HUES6 (cell line): ENCODE results near the gene GABRB2.

Source experiments
- H3K27ac ChIP-seq: 2 replicates; pipeline ENCODE4 v1.7.0; 2013; ENCODE audit warnings: low read depth, mild to moderate bottlenecking, low read length, inconsistent platforms
- H3K27me3 ChIP-seq: 2 replicates; pipeline ENCODE4 v1.6.1; 2013; ENCODE audit warnings: low read length; ENCODE audit not compliant: control insufficient read depth, insufficient read depth
- H3K36me3 ChIP-seq: 2 replicates; pipeline ENCODE4 v1.6.1; 2013; ENCODE audit warnings: low read length; ENCODE audit not compliant: control insufficient read depth, insufficient read depth
- H3K4me1 ChIP-seq: 2 replicates; pipeline ENCODE4 v1.6.1; 2013; ENCODE audit warnings: low read length; ENCODE audit not compliant: control insufficient read depth, insufficient read depth
- H3K4me3 ChIP-seq: 2 replicates; pipeline ENCODE4 v1.5.1; 2013; ENCODE audit warnings: low read depth, low read length
- H3K9ac ChIP-seq: one replicate; pipeline ENCODE4 v1.6.1; 2013; ENCODE audit warnings: mild to moderate bottlenecking, low read length
- H3K9me3 ChIP-seq: 2 replicates; pipeline ENCODE4 v1.6.1; 2013; ENCODE audit warnings: low read depth, low read length; ENCODE audit not compliant: control insufficient read depth, insufficient read depth

GABRB2 gene

GRCh38 chr5:161277011-161277410 lies 269.5 kb downstream of the GABRB2 start:
- Histone ChIP-seq H3K9ac (no peak overlapping the region), H3K4me3 (no peak overlapping the region), H3K9me3 (no peaks in the 10 kb centered on the region), H3K4me1 (no peaks in the 10 kb centered on the region), H3K27me3 (no peaks in the 10 kb centered on the region), H3K36me3 (no peaks in the 10 kb centered on the region), H3K27ac (no peak overlapping the region)

- Histone ChIP-seq H3K4me1 (no peaks in the 10 kb centered on the region), H3K27me3 (no peaks in the 10 kb centered on the region), H3K27ac (no peak overlapping the region), H3K36me3 (no peaks in the 10 kb centered on the region), H3K4me3 (no peak overlapping the region), H3K9ac (no peak overlapping the region), H3K9me3 (no peaks in the 10 kb centered on the region)
These were observed 271.6 kb downstream of the GABRB2 start for GRCh38 chr5:161274951-161275350.

- H3K4me1 ChIP-seq, result no peaks in the 10 kb centered on the region
These were observed 273.1 kb downstream of the GABRB2 start for GRCh38 chr5:161273410-161273809.

GRCh38 chr5:161271816-161272215 lies 274.7 kb downstream of the GABRB2 start:
- H3K27ac ChIP-seq, result no peak overlapping the region

More at GRCh38 chr5:161273410-161273809, 273.1 kb downstream of the GABRB2 start:
- H3K9ac ChIP-seq, result no peak overlapping the region
- no peaks in the 10 kb centered on the region for H3K36me3 ChIP-seq
- H3K27me3 ChIP-seq, result no peaks in the 10 kb centered on the region
- no peak overlapping the region for H3K4me3 ChIP-seq
- H3K27ac ChIP-seq, result no peak overlapping the region
- no peaks in the 10 kb centered on the region for H3K9me3 ChIP-seq

GRCh38 chr5:161269125-161269524 lies 277.4 kb downstream of the GABRB2 start:
- H3K27ac ChIP-seq, result no peak overlapping the region
- H3K27me3 ChIP-seq, result no peaks in the 10 kb centered on the region
- no peaks in the 10 kb centered on the region for H3K9me3 ChIP-seq
- H3K4me1 ChIP-seq, result no peaks in the 10 kb centered on the region
- no peak overlapping the region for H3K9ac ChIP-seq
- no peaks in the 10 kb centered on the region for H3K36me3 ChIP-seq
- H3K4me3 ChIP-seq, result no peak overlapping the region

More at GRCh38 chr5:161271816-161272215, 274.7 kb downstream of the GABRB2 start:
- H3K4me1 ChIP-seq, result no peaks in the 10 kb centered on the region
- H3K9me3 ChIP-seq, result no peaks in the 10 kb centered on the region
- no peak overlapping the region for H3K9ac ChIP-seq
- no peak overlapping the region for H3K4me3 ChIP-seq
- no peaks in the 10 kb centered on the region for H3K27me3 ChIP-seq
- no peaks in the 10 kb centered on the region for H3K36me3 ChIP-seq

- Histone ChIP-seq H3K9ac (no peak overlapping the region), H3K4me1 (no peaks in the 10 kb centered on the region), H3K4me3 (no peak overlapping the region), H3K27ac (no peak overlapping the region), H3K36me3 (no peaks in the 10 kb centered on the region), H3K27me3 (no peaks in the 10 kb centered on the region), H3K9me3 (no peaks in the 10 kb centered on the region)
These were observed 279.6 kb downstream of the GABRB2 start for GRCh38 chr5:161266954-161267353.

- Histone ChIP-seq H3K4me1 (no peaks in the 10 kb centered on the region), H3K27me3 (no peaks in the 10 kb centered on the region), H3K27ac (no peak overlapping the region), H3K9ac (no peak overlapping the region), H3K36me3 (no peaks in the 10 kb centered on the region), H3K4me3 (no peak overlapping the region), H3K9me3 (no peaks in the 10 kb centered on the region)
These were observed 281.5 kb downstream of the GABRB2 start for GRCh38 chr5:161265006-161265405.

GRCh38 chr5:161263191-161263590 lies 283.3 kb downstream of the GABRB2 start:
- Histone ChIP-seq H3K9ac (no peak overlapping the region), H3K4me3 (no peak overlapping the region), H3K27me3 (no peaks in the 10 kb centered on the region), H3K27ac (no peak overlapping the region), H3K9me3 (no peaks in the 10 kb centered on the region), H3K4me1 (peaks cover 2% of the 10 kb centered on the region), H3K36me3 (no peaks in the 10 kb centered on the region)

- H3K27ac ChIP-seq, result no peak overlapping the region
These were observed 284.7 kb downstream of the GABRB2 start for GRCh38 chr5:161261668-161262323.

GRCh38 chr5:161258438-161258837 lies 288.1 kb downstream of the GABRB2 start:
- Histone ChIP-seq H3K27ac (no peak overlapping the region), H3K4me3 (no peak overlapping the region), H3K36me3 (no peaks in the 10 kb centered on the region), H3K9ac (no peak overlapping the region), H3K9me3 (no peaks in the 10 kb centered on the region), H3K27me3 (no peaks in the 10 kb centered on the region), H3K4me1 (peaks cover 14% of the 10 kb centered on the region)

More at GRCh38 chr5:161261668-161262323, 284.7 kb downstream of the GABRB2 start:
- H3K36me3 ChIP-seq, result no peaks in the 10 kb centered on the region
- H3K4me3 ChIP-seq, result no peak overlapping the region
- peaks cover 10% of the 10 kb centered on the region for H3K4me1 ChIP-seq
- no peak overlapping the region for H3K9ac ChIP-seq
- H3K9me3 ChIP-seq, result no peaks in the 10 kb centered on the region
- H3K27me3 ChIP-seq, result no peaks in the 10 kb centered on the region

- Histone ChIP-seq H3K36me3 (no peaks in the 10 kb centered on the region), H3K27me3 (no peaks in the 10 kb centered on the region), H3K4me1 (peaks cover 16% of the 10 kb centered on the region), H3K4me3 (no peak overlapping the region), H3K27ac (no peak overlapping the region), H3K9ac (no peak overlapping the region), H3K9me3 (no peaks in the 10 kb centered on the region)
These were observed 289.6 kb downstream of the GABRB2 start for GRCh38 chr5:161256957-161257356.
